H1 (cell line): ENCODE data around the gene MROH2B. TPM values are rescaled to one million over a fixed set of nuclear protein-coding genes. Genes with fewer than 3 reads are reported as not detected.

ENCODE experiments used
- CHD7 ChIP-seq: fragments of 300-600 bp; sonication (generic); IDR thresholded peaks from 2 replicates; pipeline ENCODE4 v1.7.1; 2012; ENCODE audit warnings: low read length, moderate library complexity, mild to moderate bottlenecking, inconsistent platforms; ENCODE audit not compliant: insufficient replicate concordance
- polyA plus RNA-seq, 7 experiments: library from polyadenylated mRNA; depleted of rRNA in 3 of 7; stranded (reverse) in 5 of 7; unstranded in 2 of 7; fragments of >200 nt in 5 of 7; fragments of 200-250 nt in 2 of 7; gene quantifications; 1 replicate in 5 of 7; 2 replicates in 1 of 7; 4 replicates in 1 of 7; pipeline versions ENCODE4 v1.2.1 to v1.2.3, GENCODE V29; 2011 to 2013; ENCODE audit warnings: missing spikeins in 2 of 7, mixed read lengths in 2 of 7
- total RNA-seq: library from RNA; stranded (reverse); fragmentation: NEBNext Ultra II Directional; extraction: Animal tissue kit (Norgen Biotek cat#: 25700); gene quantifications from 2 replicates; pipeline ENCODE4 v1.2.1, GENCODE V29; 2021

The MROH2B gene
- total and polyA plus RNA-seq, 2 of the 8 experiments (the other 6 are each of a cell fraction or from before 2014, with no cell fraction given): not detected

GRCh38 chr5:41087461-41087860 is 16.3 kb upstream of the MROH2B start (continued):
- no peak for TF ChIP-seq CHD7
